ENCODE data around the gene VTCN1.
"Not testable (repeated sequence)": the region's sequence is repeated elsewhere in the genome, so short reads cannot be mapped to it uniquely, and the experiment has no call there.

Gene VTCN1

GRCh38 chr1:117123274-117123673, 87.5 kb downstream of the VTCN1 start:
- DNase-seq (ENCODE audit: low read depth, low spot score), result no peak

- no peak for DNase-seq (ENCODE audit: low read depth, low spot score)
Observed at GRCh38 chr1:117122330-117123025, 88.2 kb downstream of the VTCN1 start.

- DNase-seq (ENCODE audit: low read depth, low spot score), result peak; percentile 99
Observed at GRCh38 chr1:117121589-117122329, 89.0 kb downstream of the VTCN1 start, which contains the start of gene TRIM45. TRIM45 (minus strand) TSS chr1:117121749; CDS start chr1:117121201, 548 bp downstream.

GRCh38 chr1:117120774-117121588, 89.7 kb downstream of the VTCN1 start:
- DNase-seq (ENCODE audit: low read depth, low spot score), result no peak

GRCh38 chr1:117119144-117119543, 91.6 kb downstream of the VTCN1 start:
- not testable (repeated sequence) for DNase-seq (ENCODE audit: low read depth, low spot score)

GRCh38 chr1:117118137-117118536, 92.6 kb downstream of the VTCN1 start:
- DNase-seq (ENCODE audit: low read depth, low spot score), result no peak

GRCh38 chr1:117117697-117118096, 93.0 kb downstream of the VTCN1 start:
- no peak for DNase-seq (ENCODE audit: low read depth, low spot score)

GRCh38 chr1:117116784-117117130, 94.0 kb downstream of the VTCN1 start:
- no peak for DNase-seq (ENCODE audit: low read depth, low spot score)

GRCh38 chr1:117116090-117116783, 94.5 kb downstream of the VTCN1 start:
- DNase-seq (ENCODE audit: low read depth, low spot score), result no peak

GRCh38 chr1:117114877-117115276, 95.8 kb downstream of the VTCN1 start:
- no peak for DNase-seq (ENCODE audit: low read depth, low spot score)

- DNase-seq (ENCODE audit: low read depth, low spot score), result no peak
Observed at GRCh38 chr1:117113199-117113598, 97.5 kb downstream of the VTCN1 start.

GRCh38 chr1:117112047-117112717, 98.5 kb downstream of the VTCN1 start:
- no peak for DNase-seq (ENCODE audit: low read depth, low spot score)

GRCh38 chr1:117110774-117111173, 100.0 kb downstream of the VTCN1 start:
- DNase-seq (ENCODE audit: low read depth, low spot score), result no peak

GRCh38 chr1:117107364-117107763, 103.4 kb downstream of the VTCN1 start:
- DNase-seq (ENCODE audit: low read depth, low spot score), result no peak

GRCh38 chr1:117106478-117106877, 104.2 kb downstream of the VTCN1 start:
- no peak for DNase-seq (ENCODE audit: low read depth, low spot score)

- DNase-seq (ENCODE audit: low read depth, low spot score), result no peak
Observed at GRCh38 chr1:117105722-117106121, 105.0 kb downstream of the VTCN1 start.

- DNase-seq (ENCODE audit: low read depth, low spot score), result no peak
Observed at GRCh38 chr1:117104986-117105385, 105.7 kb downstream of the VTCN1 start.

- DNase-seq (ENCODE audit: low read depth, low spot score), result not testable (repeated sequence)
Observed at GRCh38 chr1:117101858-117102257, 108.9 kb downstream of the VTCN1 start.

GRCh38 chr1:117101334-117101733, 109.4 kb downstream of the VTCN1 start:
- no peak for DNase-seq (ENCODE audit: low read depth, low spot score)

- DNase-seq (ENCODE audit: low read depth, low spot score), result peak; percentile 63
Observed at GRCh38 chr1:117098287-117098890, 112.3 kb downstream of the VTCN1 start.

- peak; percentile 45 for DNase-seq (ENCODE audit: low read depth, low spot score)
Observed at GRCh38 chr1:117097443-117097842, 113.3 kb downstream of the VTCN1 start.
